HepG2 (cell line): ENCODE data around the gene SLC25A45. TPM values are rescaled to one million over a fixed set of nuclear protein-coding genes. Genes with fewer than 3 reads are reported as not detected.

Experiments
- FOXC1 ChIP-seq: sonication (generic); formaldehyde crosslinking; IDR thresholded peaks from 2 replicates; pipeline ENCODE4 v1.8.0; 2022; ENCODE audit warnings: mild to moderate bottlenecking, missing genetic modification reagents, borderline replicate concordance
- KAT2B ChIP-seq: fragments of 150-350 bp; IDR thresholded peaks from 2 replicates; pipeline ENCODE4 v1.6.1; 2014; ENCODE audit warnings: low read depth, low read length, borderline replicate concordance
- MTA1 ChIP-seq: sonication (generic); formaldehyde crosslinking; IDR thresholded peaks from 2 replicates; pipeline ENCODE4 v1.4.0; 2020; ENCODE audit warnings: missing genetic modification reagents, mild to moderate bottlenecking, borderline replicate concordance
- PAF1 ChIP-seq: IDR thresholded peaks from 2 replicates; pipeline ENCODE4 v1.6.1; 2016; ENCODE audit warnings: missing genetic modification reagents, missing compliant biosample characterization
- RAD21 ChIP-seq: fragments of 450-650 bp; formaldehyde crosslinking; IDR thresholded peaks from 2 replicates; pipeline ENCODE4 v1.5.0; 2020; ENCODE audit warnings: mild to moderate bottlenecking
- SOX5 ChIP-seq: IDR thresholded peaks from 2 replicates; pipeline ENCODE4 v1.6.1; 2016; ENCODE audit warnings: borderline replicate concordance
- ZBTB10 ChIP-seq: sonication (generic); formaldehyde crosslinking; IDR thresholded peaks from 2 replicates; pipeline ENCODE4 v1.4.0; 2020; ENCODE audit warnings: missing genetic modification reagents, borderline replicate concordance
- ZC3H4 ChIP-seq: sonication (generic); formaldehyde crosslinking; IDR thresholded peaks from 2 replicates; pipeline ENCODE4 v1.4.0; 2020; ENCODE audit warnings: missing genetic modification reagents, borderline replicate concordance
- ZFP90 ChIP-seq: sonication (generic); formaldehyde crosslinking; IDR thresholded peaks from 2 replicates; pipeline ENCODE4 v1.8.0; 2022; ENCODE audit warnings: missing genetic modification reagents, mild to moderate bottlenecking, inconsistent platforms, borderline replicate concordance
- ZNF569 ChIP-seq: sonication (generic); formaldehyde crosslinking; IDR thresholded peaks from 2 replicates; pipeline ENCODE4 v1.5.0; 2020; ENCODE audit warnings: mild to moderate bottlenecking, missing genetic modification reagents, moderate library complexity, borderline replicate concordance
- polyA plus RNA-seq, 8 experiments: library from polyadenylated mRNA; depleted of rRNA in 3 of 8; stranded (reverse) in 7 of 8; unstranded in 1 of 8; fragments of >200 nt; fragmentation: Illumina TruSeq in 4 of 8; extraction: Trizol in 4 of 8; gene quantifications; 2 replicates each; pipeline versions ENCODE4 v1.2.1 to v1.2.3, GENCODE V29; 2011 to 2016; ENCODE audit warnings: low read depth in 4 of 8, missing spikeins in 1 of 8, mixed read lengths in 1 of 8; ENCODE audit not compliant: insufficient read depth in 1 of 8
- total RNA-seq, 5 experiments: library from RNA; depleted of rRNA; stranded (reverse); fragments of >200 nt; fragmentation: Illumina TruSeq; extraction: Trizol; gene quantifications; 2 replicates each; pipeline ENCODE4 v1.2.3, GENCODE V29; 2016; ENCODE audit warnings: low read depth in 1 of 5
- TF ChIP-seq, protein P1 (sequence below): sonication (generic); formaldehyde crosslinking; IDR thresholded peaks from one replicate; pipeline ENCODE4 v1.5.1; 2020; ENCODE audit warnings: mild to moderate bottlenecking, missing genetic modification reagents; ENCODE audit errors: not compliant biosample characterization
- TF ChIP-seq, protein P2 (sequence below): sonication (generic); formaldehyde crosslinking; IDR thresholded peaks from 2 replicates; pipeline ENCODE4 v1.8.0; 2023; ENCODE audit warnings: mild to moderate bottlenecking, missing genetic modification reagents

SLC25A45 gene
- total and polyA plus RNA-seq, 2 of the 13 experiments (the other 11 are each of a cell fraction or from before 2014, with no cell fraction given), result 1.2 to 3.4 TPM

GRCh38 chr11:65386307-65387140 is 4.1 kb upstream of the SLC25A45 start, which contains the start of gene FRMD8 (continued):
- TF ChIP-seq ZFP90, result no peak; the same call in 1 of the 2 replicates
- peak; percentile 59; the same call in 1 of the 2 replicates for TF ChIP-seq ZNF569
- no peak for TF ChIP-seq ZBTB10 (CRISPR knock-in tag)
- TF ChIP-seq PAF1 (CRISPR knock-in tag), result no peak
- TF ChIP-seq MTA1, result peak; percentile 97; the same call in 1 of the 2 replicates
- TF ChIP-seq ZC3H4 (CRISPR knock-in tag), result no peak
- TF ChIP-seq, protein P1, sequence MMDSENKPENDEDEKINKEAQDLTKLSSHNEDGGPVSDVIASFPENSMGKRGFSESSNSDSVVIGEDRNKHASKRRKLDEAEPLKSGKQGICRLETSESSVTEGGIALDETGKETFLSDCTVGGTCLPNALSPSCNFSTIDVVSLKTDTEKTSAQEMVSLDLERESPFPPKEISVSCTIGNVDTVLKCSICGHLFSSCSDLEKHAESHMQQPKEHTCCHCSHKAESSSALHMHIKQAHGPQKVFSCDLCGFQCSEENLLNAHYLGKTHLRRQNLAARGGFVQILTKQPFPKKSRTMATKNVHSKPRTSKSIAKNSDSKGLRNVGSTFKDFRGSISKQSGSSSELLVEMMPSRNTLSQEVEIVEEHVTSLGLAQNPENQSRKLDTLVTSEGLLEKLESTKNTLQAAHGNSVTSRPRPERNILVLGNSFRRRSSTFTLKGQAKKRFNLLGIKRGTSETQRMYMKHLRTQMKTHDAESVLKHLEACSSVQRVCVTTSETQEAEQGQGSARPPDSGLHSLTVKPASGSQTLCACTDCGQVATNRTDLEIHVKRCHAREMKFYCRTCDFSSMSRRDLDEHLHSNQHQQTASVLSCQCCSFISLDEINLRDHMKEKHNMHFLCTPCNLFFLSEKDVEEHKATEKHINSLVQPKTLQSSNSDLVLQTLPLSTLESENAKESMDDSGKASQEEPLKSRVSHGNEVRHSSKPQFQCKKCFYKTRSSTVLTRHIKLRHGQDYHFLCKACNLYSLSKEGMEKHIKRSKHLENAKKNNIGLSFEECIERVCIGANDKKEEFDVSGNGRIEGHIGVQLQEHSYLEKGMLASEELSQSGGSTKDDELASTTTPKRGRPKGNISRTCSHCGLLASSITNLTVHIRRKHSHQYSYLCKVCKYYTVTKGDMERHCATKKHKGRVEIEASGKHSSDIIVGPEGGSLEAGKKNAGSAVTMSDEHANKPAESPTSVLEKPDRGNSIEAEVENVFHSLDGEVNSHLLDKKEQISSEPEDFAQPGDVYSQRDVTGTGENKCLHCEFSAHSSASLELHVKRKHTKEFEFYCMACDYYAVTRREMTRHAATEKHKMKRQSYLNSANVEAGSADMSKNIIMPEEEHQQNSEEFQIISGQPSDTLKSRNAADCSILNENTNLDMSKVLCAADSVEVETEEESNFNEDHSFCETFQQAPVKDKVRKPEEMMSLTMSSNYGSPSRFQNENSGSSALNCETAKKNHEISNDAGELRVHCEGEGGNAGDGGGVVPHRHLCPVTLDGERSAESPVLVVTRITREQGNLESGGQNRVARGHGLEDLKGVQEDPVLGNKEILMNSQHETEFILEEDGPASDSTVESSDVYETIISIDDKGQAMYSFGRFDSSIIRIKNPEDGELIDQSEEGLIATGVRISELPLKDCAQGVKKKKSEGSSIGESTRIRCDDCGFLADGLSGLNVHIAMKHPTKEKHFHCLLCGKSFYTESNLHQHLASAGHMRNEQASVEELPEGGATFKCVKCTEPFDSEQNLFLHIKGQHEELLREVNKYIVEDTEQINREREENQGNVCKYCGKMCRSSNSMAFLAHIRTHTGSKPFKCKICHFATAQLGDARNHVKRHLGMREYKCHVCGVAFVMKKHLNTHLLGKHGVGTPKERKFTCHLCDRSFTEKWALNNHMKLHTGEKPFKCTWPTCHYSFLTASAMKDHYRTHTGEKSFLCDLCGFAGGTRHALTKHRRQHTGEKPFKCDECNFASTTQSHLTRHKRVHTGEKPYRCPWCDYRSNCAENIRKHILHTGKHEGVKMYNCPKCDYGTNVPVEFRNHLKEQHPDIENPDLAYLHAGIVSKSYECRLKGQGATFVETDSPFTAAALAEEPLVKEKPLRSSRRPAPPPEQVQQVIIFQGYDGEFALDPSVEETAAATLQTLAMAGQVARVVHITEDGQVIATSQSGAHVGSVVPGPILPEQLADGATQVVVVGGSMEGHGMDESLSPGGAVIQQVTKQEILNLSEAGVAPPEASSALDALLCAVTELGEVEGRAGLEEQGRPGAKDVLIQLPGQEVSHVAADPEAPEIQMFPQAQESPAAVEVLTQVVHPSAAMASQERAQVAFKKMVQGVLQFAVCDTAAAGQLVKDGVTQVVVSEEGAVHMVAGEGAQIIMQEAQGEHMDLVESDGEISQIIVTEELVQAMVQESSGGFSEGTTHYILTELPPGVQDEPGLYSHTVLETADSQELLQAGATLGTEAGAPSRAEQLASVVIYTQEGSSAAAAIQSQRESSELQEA, result peak; percentile 64
- no peak for TF ChIP-seq KAT2B
- TF ChIP-seq, protein P2, sequence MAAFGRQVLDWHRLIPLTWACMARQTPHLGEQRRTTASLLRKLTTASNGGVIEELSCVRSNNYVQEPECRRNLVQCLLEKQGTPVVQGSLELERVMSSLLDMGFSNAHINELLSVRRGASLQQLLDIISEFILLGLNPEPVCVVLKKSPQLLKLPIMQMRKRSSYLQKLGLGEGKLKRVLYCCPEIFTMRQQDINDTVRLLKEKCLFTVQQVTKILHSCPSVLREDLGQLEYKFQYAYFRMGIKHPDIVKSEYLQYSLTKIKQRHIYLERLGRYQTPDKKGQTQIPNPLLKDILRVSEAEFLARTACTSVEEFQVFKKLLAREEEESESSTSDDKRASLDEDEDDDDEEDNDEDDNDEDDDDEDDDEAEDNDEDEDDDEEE (CRISPR knock-in tag), result 0 out of 2 replicates have a peak, but pooled peaks have one; percentile 29
- TF ChIP-seq FOXC1, result peak; percentile 57
- TF ChIP-seq RAD21 (CRISPR knock-in tag), result peak; percentile 49
- no peak for TF ChIP-seq SOX5 (CRISPR knock-in tag)
